ENCODE results near the gene RAB3C.

RAB3C gene

DNA sequence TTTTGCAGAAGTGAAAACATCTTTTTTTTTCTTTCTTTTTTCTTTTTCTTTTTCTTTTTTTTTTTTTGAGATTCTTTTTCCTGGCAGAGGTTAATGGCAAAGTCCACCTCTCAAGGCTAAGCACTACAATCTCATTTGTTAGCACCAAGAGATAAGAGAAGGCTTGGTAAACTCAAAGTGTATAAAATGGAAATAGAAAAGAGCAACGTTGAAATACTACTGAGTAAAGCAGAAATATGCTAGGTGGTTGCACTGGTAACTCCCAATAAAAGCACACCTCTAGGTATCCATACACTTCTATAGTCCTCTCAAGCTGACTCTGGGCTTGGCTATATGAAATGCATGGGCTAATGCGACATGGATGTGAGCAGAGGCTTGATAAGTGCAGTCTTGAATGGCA, 188.9 kb downstream of the RAB3C start:
- DNase-seq (ENCODE audit: low read depth in 2 of 2) = no peak

DNA sequence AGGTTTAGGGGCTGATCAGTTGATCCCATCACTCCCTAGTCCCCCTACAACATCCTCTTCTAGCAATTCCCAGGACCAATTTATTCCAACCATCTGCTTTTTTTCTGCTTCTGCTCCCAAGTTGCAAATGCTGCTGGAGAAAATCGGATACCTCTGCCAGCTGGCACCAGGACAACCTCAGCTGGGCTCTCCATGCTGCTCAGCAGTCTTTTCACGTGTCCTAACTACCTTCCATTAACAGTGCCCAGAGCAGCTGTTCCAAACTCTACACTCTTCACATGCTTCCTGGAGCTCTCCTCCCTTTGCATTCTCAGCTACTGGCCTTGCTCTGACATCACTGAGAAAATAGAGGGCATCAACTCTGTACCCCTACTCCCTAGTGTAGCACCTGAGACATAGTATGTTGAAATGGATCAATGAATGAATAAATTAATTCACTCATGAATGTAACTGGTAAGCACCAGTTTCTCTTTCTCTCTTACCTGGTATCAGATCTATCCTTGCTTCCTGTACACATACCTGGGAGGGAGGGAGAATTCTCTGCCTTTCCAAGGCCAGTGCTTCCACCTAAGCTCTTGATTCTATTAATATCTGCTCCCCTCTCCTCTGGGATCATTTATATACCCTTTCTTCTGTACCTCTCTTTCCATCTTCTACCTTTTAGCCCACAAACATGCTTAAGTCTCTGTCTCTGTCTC, 191.0 kb downstream of the RAB3C start:
- no peak for DNase-seq (ENCODE audit: low read depth in 2 of 2)

DNA sequence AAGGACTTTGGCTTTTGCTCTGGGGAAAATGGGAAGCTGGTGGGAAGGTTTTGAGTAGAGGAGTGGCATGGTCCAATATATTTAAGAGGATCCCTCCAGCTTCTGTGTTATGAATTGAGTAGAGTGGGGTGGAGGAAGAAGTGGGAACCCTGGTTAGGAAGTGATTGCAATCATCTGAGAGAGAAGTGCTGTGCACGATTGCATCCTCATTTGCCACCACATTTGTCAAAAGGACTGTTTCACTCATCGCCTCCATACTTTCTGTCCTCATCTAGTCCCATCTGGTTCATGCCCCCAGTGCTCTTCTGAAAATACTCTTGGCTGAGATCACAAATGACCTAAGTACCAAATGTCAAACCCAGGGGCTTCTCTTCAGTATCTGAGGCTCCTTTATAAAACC, 192.1 kb downstream of the RAB3C start:
- no peak for DNase-seq (ENCODE audit: low read depth in 2 of 2)

DNA sequence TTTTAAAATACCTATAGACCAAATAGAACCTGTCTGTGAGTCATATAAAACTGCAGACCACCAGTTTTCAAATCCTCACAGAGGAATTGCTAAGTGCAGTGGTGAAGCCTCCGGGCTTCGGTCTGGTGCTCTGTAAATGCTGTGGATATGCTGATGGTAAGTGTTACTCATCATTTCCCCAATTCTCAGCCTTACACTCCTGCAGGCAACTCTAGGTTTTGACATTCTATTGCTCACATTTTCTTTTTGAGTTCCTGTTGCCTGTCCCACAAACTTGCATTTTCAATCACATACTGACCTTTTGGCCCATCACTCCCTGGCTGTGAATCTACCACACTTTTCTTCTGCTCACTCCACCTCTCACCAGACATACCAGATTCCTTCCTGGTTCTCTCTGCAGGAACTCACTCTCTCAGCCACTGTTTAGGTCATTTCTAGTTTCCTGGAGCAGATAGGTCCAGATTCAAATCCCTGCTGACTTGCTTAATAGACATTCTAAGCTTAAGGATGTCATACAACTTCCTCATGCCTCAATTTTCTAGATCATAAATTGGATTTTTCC, 192.9 kb downstream of the RAB3C start:
- no peak for DNase-seq (ENCODE audit: low read depth in 2 of 2)

DNA sequence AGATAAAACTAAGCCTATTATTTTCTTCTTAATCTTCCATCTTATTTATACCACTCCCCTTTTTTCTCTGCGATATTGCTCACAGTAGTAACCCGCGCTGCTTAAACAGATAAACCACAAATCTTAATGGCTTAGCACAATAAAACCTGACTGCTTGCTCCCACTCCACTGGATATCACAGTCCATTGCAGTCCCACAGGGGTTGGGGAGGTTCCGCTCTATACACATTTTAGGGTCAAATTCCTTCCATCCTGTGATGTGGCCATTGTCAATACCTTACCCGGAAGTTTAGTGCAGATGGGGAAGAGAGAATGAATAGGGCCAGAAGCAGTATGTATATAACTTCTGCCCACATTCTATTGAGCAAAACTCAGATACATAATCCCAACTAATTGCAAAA, 193.7 kb downstream of the RAB3C start:
- DNase-seq (ENCODE audit: low read depth in 2 of 2) = no peak

DNA sequence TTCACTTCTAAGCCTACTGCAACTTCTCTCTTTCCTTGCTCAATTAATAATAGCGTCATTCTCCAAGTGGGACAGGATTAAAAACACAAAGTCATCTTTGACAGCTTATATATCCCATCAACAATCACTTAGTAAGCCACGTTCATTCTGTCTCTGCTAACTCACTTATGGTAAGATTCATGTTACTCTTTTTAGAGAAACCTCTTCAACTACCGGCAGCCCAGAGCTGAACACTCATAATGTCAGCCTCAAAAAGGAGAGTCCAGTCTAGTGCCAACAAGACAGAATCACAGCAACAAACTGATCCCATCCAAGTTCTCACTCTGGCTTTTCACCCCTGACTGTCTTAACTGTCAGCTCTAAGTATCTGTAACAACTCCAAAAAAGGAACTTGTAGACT, 196.0 kb downstream of the RAB3C start:
- DNase-seq (ENCODE audit: low read depth in 2 of 2) = no peak

DNA sequence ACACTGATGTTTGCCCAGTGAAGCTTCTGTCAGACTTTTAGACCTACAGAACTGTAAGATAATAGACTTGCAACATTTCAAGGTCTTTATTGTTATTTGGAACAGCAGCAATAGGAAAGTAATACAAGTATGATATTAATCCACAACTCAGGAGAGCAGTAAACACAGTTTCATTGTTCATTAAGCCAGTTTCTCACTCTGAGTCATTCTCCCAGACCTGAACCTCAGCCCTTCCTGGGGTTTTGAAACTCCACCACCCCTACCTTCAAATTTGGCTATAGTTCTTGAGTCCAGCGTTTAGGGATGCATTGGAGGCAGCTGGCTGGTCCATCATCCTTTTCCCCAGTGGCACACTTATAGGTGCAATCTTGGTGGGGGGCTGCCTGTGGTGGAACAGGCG, 203.2 kb downstream of the RAB3C start:
- DNase-seq (ENCODE audit: low read depth in 2 of 2) = no peak

DNA sequence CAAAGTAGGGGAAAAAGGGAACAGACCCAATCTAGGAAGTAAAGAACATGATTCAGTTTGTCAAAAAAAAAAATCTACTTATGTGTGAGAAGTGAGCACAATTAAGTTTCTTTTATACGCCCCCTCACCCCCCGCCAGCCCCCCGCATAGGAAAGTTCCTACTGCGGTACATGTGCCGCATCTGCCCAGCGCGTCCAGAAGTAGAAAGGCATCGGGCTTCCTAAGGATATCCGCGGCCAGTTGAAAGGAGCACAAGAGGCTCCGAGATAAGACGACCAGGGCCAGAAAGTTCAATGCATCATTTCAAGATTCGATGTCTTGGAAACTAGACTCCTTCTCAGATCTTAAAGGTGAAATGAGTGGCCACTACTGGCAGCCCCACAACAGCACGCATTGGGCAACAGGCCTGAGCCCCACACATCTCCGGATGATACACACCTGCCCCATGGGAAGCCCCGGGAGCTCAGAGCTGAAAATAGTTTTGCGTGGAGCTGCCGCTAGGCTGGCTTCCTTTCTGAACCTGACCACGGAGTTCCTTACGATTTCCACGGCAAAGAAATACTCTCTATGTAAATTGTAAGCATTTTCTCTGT, 203.9 kb downstream of the RAB3C start:
- DNase-seq (ENCODE audit: low read depth in 2 of 2) = no peak

DNA sequence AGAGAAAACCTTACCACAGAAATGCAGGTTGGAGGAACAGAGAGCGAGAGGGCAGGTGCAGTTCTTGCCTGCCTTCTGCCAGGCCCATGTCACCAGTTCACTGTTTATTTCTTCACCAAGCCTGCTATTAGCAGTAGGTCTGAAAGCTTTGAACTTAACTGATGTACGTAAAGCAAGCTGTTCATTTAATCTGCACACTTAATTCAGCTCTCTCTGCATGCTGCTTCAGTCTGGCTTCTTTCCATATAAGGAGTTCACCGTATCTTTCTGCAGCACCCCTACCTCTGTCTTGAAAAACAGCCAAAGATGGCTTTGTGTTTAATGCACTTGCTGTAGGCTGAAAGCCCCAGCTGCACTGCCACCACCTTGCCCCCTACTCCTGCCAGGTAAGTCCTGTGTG, 205.1 kb downstream of the RAB3C start:
- no peak for DNase-seq (ENCODE audit: low read depth in 2 of 2)

DNA sequence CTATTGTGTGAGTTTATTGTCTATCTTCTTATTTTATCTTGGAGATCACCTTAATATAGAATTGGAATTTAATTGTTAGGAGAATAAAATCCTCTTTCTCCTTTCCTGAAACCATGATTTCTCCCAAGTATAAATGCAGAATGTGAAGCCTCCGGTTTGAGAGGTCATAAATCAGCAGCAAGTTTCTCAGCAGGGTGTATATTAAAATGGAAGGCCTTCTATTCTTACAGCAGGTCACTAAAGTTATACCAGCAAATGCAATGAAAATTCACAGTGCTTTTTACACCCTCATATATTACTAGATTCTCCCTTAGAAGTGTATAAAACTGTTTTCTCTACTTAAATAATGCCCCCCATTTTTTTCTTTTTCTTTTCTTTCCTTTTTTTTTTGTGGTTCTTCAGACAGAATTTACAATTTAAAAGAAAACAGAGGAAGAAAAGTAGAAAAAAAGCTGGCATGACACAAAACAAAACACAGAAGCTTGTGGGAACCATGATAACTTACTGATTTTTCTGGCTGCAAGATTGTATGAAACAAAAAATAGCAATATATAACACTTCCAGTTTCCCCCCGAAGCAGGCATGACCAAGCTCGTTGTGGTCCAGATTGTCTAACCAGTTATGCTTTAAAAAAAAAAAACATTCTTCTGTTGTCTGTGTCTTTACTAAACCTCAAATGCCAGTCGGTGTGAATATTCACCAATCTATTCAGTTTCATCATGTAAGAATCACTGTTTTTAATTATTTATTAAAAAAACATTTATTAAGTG, 211.2 kb downstream of the RAB3C start:
- DNase-seq (ENCODE audit: low read depth in 2 of 2) = no peak

DNA sequence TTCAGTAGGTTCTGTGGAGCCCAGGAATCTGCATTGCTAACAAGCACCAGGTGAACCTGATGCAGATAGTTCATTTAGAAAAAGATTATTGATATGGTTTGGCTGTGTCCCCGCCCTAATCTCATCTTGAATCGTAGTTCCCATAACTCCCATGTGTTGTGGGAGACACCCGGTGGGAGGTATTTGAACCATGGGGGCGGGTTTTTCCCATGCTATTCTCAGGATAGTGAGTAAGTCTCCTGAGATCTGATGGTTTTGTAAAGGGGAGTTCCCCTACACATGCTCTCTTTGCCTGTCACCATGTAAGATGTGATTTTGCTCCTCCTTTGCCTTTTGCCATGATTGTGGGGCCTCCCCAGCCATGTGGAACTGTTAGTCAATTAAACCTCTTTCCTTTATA, 212.0 kb downstream of the RAB3C start:
- peak in 1 of 2 experiments; percentile 38 for DNase-seq (ENCODE audit: low read depth in 2 of 2)

DNA sequence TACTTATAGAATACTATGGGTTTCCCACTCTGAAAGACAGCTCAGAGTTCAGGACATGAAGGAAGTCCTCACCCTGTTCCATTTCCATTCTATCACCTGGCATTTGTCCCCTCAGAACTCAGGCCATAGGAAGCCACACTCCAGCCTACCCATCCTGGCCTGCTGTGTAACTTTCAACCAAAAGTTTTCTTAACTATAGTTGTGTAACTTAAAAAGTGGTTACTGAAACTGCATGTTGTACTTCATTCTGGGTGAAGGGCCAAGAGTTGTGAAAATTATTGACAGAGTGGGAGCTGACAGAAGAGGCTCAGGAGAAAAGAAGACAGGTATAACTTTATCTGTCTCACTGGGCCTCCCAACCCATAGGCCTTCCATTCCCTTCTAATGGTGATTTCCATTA, 212.5 kb downstream of the RAB3C start:
- DNase-seq (ENCODE audit: low read depth in 2 of 2) = no peak

DNA sequence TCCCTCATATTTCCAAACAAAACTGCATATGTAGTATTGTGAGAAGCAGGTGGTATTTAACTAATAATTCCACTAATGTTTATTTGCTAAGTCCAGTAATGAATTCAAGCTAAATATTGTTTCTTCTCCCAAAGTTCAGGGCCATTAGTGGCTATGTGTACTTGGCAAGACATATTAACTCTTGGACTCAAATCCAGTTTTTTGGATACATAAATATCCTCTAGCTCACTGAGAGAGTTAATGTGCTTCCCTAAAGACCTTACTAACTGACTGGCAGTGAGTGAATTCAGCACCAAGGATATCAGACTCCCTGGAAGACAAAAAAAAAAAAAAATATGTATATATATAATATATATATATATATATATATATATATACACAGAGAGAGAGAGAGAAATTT, 214.1 kb downstream of the RAB3C start:
- DNase-seq (ENCODE audit: low read depth in 2 of 2) = no peak

DNA sequence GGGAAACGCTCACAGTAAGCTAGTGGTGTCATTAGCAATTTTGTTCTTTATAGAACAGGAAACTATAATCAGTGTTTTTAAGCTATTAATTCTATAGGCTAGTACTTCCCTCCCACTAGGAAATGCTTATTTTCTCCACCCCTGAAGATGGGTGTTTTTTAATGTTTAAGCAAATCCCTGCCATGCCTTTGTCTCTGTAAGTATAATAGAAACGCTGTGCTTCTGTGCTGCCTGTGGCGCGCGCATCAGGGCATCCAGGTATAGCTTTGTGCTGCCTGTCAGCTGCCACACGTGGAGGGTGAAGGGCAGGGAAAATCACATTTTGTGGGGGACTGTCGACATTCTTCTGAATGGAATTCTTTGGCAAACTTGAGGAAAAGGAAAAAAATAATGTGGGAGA, 217.5 kb downstream of the RAB3C start:
- no peak for DNase-seq (ENCODE audit: low read depth in 2 of 2)

DNA sequence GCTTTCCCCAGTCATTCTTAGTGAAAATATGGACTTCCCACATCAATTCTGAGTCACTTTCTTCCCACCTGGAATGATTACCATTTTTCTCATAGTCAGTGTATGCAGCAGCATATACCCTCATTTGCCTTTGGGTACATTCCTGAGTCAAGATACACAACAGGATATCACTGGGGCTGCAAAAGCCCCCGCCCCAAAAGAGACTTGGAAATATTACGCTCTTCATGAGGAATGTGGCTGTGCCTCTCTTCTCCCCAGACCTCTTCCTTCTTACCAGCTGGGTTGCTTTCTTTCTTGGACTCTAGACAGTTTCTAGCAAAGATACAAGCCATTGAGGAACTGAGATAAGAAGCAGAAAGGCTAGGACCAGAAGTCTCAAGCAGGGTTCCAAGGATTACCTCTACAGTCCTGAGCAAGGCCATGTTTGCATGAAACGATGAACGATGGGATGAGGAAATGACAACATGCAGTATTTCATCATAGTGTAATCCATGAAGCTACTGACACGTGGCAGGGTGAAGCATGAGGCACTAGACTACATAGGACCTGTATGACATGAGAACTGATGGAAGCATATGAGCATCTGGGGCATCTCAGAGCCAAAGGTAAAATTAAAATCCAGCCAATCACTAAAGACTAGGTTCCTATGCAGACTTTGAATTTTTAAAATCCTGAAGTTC, 218.1 kb downstream of the RAB3C start:
- no peak for DNase-seq (ENCODE audit: low read depth in 2 of 2)

DNA sequence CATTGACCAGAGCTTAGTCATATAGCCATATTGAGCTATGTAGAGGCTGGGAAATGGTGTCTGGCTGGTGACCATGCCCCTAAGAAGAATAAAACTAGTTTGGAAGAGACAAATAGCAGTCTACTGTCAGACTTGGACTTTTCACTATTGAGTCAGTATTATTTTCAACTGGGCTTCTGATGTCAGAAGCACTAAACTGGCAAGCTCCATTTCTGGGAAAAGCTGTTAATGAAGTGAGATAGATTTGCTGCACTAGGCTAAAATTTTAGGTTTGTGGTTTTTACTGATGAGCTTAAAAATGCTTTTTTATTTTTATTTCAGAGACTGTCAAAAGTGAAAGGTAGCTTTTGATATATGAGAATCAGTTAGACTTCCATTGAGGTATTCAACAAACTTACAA, 220.2 kb downstream of the RAB3C start:
- DNase-seq (ENCODE audit: low read depth in 2 of 2) = no peak

DNA sequence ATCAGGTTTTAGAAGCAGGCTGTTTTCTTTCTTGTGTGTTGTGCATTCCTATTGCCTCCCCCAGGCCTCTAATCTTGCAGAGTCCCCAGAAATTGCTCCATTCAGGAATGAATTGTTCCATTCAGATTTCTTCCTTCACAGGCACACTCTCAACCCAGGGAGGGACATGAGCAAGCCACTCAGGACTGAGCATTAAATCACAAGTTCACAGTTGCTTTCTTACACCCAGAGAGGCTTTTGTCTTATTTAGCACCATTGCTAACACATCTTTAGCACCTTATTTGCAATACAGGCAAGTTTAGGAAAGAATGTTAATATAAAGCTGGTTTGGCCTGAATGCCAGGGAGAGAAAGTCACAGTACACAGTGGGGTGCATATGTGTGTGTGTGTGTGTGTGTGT, 221.4 kb downstream of the RAB3C start:
- DNase-seq (ENCODE audit: low read depth in 2 of 2) = no peak

DNA sequence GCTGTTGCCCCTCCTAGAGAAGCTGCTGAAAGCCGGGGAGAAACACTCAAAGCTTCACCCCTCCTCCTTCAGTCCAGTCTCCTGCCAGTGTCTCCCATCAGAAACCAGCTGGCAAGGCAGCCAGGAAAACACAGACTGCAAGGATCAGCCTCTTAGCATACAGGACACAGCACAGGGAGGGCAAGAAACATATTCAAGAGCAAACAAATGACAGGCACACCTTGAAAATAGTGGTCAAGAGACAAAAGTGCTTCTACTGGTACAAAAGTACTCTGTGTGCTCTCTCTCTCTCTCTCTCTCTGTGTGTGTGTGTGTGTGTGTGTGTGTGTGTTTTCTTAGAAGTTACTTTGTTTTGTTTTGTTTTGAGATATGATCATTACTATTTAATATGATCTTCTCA, 227.2 kb downstream of the RAB3C start:
- no peak for DNase-seq (ENCODE audit: low read depth in 2 of 2)

DNA sequence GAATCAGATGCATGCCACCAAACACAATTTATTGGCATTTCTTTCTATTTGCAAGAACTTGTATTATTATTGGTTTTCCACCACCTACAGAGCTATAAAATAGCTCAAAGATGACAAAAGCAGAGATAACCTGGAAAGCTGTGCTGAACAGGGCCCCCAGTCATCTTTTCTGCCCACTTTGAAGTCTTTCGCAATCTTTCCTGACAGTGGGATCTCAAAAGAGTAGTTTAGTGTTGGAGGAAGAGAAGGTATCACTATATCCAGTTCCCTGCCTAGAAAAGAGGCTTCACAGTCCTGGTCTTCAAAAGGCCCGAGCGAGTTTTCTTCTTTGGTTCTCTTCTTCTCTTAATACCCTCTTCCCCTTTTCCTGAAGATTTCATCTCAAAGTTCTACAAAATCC, 231.0 kb downstream of the RAB3C start:
- no peak for DNase-seq (ENCODE audit: low read depth in 2 of 2)

DNA sequence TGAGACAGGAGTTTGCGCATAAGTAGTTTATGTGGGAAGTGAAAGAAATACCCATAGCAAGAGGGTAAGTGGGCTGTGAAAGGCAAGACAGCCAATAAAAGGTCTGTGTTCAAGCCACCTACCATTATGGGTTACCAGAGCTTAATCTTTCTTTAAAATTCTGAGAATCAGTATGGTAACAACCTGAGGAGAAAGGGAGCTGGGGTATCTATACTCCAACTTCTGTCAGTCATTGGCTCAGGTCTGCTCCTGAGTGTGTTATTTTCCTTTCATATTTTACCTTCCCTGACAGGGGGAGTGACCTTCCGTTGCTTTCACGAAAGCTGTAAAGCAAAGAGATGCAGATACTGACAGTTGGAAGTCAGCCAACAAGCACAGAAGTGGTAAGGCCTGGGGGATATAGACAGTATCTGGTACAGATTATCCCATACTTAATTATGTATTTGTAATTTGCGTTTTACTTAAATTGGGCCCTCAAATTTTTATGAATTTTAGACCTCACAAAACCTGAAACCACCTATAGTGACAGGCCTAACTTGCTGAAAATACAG, 233.4 kb downstream of the RAB3C start:
- no peak for DNase-seq (ENCODE audit: low read depth in 2 of 2)

DNA sequence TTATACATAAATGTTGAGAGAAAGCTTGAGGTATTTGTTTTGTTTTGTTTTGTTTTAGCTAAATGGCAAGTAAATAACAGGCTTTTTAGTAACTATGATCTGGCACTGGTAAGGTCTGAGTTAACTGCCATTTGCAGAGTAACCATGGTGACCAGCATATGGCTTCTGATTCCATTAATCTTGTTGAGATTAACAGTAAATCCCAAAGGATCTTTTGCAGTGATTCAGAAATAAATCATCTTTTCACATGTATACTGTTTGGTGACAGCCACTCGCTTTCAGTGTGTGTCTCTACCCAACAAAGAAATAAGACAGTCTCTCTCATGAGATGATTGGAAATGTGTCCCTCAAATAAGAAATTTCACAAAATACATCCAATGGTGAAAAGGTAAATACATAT, 235.6 kb downstream of the RAB3C start:
- no peak for DNase-seq (ENCODE audit: low read depth in 2 of 2)

DNA sequence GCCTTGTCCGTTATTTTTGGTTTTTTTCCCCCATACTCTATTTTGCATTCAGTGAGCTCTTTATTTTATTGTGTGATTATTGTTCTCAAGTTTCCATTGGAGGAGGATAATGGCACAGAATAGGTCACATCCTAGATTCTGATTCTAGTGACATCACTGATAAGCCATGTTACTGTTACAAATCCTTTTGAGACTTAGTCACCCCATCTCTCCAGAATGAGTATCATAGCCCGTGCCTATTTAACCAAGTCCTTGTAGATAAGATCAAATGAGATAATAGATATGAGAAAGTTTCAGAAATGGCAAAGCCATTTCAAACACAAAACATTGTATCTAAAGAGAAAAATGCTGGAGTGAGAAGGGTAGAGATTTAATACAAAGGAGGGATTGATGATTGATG, 242.6 kb downstream of the RAB3C start:
- DNase-seq (ENCODE audit: low read depth in 2 of 2) = no peak
